ENCODE measurements around the gene CERT1. TPM values are rescaled to one million over a fixed set of nuclear protein-coding genes. Genes with fewer than 3 reads are reported as not detected.
A peak's percentile ranks its signal among the peaks of the same experiment; 100 is the strongest.

The CERT1 gene
- total RNA-seq, 1 donor from 2014 or later, result 34.5 TPM

GRCh38 chr5:75387806-75388205, 123.6 kb downstream of the CERT1 start:
- DNase-seq, result no peak

- DNase-seq, result no peak
Measured at GRCh38 chr5:75384218-75384617, 127.2 kb downstream of the CERT1 start.

- no peak for DNase-seq
Measured at GRCh38 chr5:75381456-75381855, 130.0 kb downstream of the CERT1 start.

GRCh38 chr5:75380099-75380498, 131.3 kb downstream of the CERT1 start:
- no peak for DNase-seq

- no peak for DNase-seq
Measured at GRCh38 chr5:75375414-75375813, 136.0 kb downstream of the CERT1 start.

- DNase-seq, result no peak
Measured at GRCh38 chr5:75374394-75374814, 137.0 kb downstream of the CERT1 start.

GRCh38 chr5:75373862-75374261, 137.6 kb downstream of the CERT1 start:
- no peak for DNase-seq

GRCh38 chr5:75368391-75368790, 143.0 kb downstream of the CERT1 start:
- DNase-seq, result peak; percentile 61

- peak; percentile 12 for DNase-seq
Measured at GRCh38 chr5:75367401-75367800, 144.0 kb downstream of the CERT1 start.

GRCh38 chr5:75366787-75367186, 144.6 kb downstream of the CERT1 start:
- DNase-seq, result no peak

- DNase-seq, result no peak
Measured at GRCh38 chr5:75365740-75366139, 145.7 kb downstream of the CERT1 start.

- no peak for DNase-seq
Measured at GRCh38 chr5:75364571-75365280, 146.7 kb downstream of the CERT1 start.

GRCh38 chr5:75363726-75364495, 147.5 kb downstream of the CERT1 start:
- DNase-seq, result no peak

- DNase-seq, result no peak
Measured at GRCh38 chr5:75363111-75363510, 148.3 kb downstream of the CERT1 start.

- no peak for DNase-seq
Measured at GRCh38 chr5:75362474-75362975, 148.9 kb downstream of the CERT1 start.

- no peak for DNase-seq
Measured at GRCh38 chr5:75361310-75361709, 150.1 kb downstream of the CERT1 start.

- DNase-seq, result no peak
Measured at GRCh38 chr5:75358117-75358516, 153.3 kb downstream of the CERT1 start.

- DNase-seq, result no peak
Measured at GRCh38 chr5:75356719-75357118, 154.7 kb downstream of the CERT1 start.

GRCh38 chr5:75355236-75355635, 156.2 kb downstream of the CERT1 start:
- no peak for DNase-seq

GRCh38 chr5:75351139-75351926, 160.1 kb downstream of the CERT1 start:
- DNase-seq, result no peak

- no peak for DNase-seq
Measured at GRCh38 chr5:75349663-75350062, 161.8 kb downstream of the CERT1 start.

GRCh38 chr5:75348241-75348640, 163.2 kb downstream of the CERT1 start:
- DNase-seq, result no peak

GRCh38 chr5:75342836-75343235, 168.6 kb downstream of the CERT1 start:
- DNase-seq, result no peak

Data from dermis blood vessel endothelial cell (primary cell).